ENCODE results near the gene UBE2D4.
"Not testable (repeated sequence)": the region's sequence is repeated elsewhere in the genome, so short reads cannot be mapped to it uniquely, and the experiment has no call there.

The UBE2D4 gene

GRCh38 chr7:43914795-43915194, 11.4 kb upstream of the UBE2D4 start:
- no peak for DNase-seq

- DNase-seq = no peak
These were observed 10.3 kb upstream of the UBE2D4 start for GRCh38 chr7:43915907-43916306.

GRCh38 chr7:43921423-43921822, 4.8 kb upstream of the UBE2D4 start:
- DNase-seq = no peak

- DNase-seq = no peak
These were observed 3.5 kb upstream of the UBE2D4 start for GRCh38 chr7:43922726-43923125.

GRCh38 chr7:43926798-43927123, 525 bp downstream of the UBE2D4 start:
- no peak for DNase-seq

GRCh38 chr7:43927810-43928209, 1.6 kb downstream of the UBE2D4 start:
- DNase-seq = no peak

GRCh38 chr7:43929529-43930457, 3.6 kb downstream of the UBE2D4 start:
- DNase-seq = no peak

GRCh38 chr7:43931346-43931745, 5.1 kb downstream of the UBE2D4 start:
- no peak for DNase-seq

- no peak for DNase-seq
These were observed 7.8 kb downstream of the UBE2D4 start for GRCh38 chr7:43933902-43934560.

GRCh38 chr7:43937444-43937843, 11.2 kb downstream of the UBE2D4 start:
- no peak for DNase-seq

GRCh38 chr7:43938892-43939482, 12.8 kb downstream of the UBE2D4 start:
- DNase-seq = no peak

- DNase-seq = no peak
These were observed 16.0 kb downstream of the UBE2D4 start for GRCh38 chr7:43942250-43942649.

- DNase-seq = no peak
These were observed 16.8 kb downstream of the UBE2D4 start for GRCh38 chr7:43942997-43943396.

- DNase-seq = no peak
These were observed 17.4 kb downstream of the UBE2D4 start for GRCh38 chr7:43943417-43944187.

- DNase-seq = no peak
These were observed 18.1 kb downstream of the UBE2D4 start for GRCh38 chr7:43944286-43944685.

GRCh38 chr7:43952028-43952427, 25.8 kb downstream of the UBE2D4 start:
- no peak for DNase-seq

GRCh38 chr7:43953071-43953470, 26.8 kb downstream of the UBE2D4 start:
- no peak for DNase-seq

- no peak for DNase-seq
These were observed 28.4 kb downstream of the UBE2D4 start for GRCh38 chr7:43954524-43955228.

GRCh38 chr7:43956027-43956426, 29.8 kb downstream of the UBE2D4 start:
- no peak for DNase-seq

- DNase-seq = no peak
These were observed 34.7 kb downstream of the UBE2D4 start for GRCh38 chr7:43960933-43961332.

- DNase-seq = not testable (repeated sequence)
These were observed 40.2 kb downstream of the UBE2D4 start for GRCh38 chr7:43966392-43966791.

Data from NCI-H526 treated with DMSO at 0.1 percent for 48 hours (cell line).